Measurements from ENCODE around the gene CCDC169.

Gene CCDC169

GRCh38 chr13:36210738-36211137, 86.9 kb downstream of the CCDC169 start:
- H3K36me3 ChIP-seq (ENCODE audit: control insufficient read depth, insufficient read depth, low read length): no peaks in the 10 kb centered on the region
- no peaks in the 10 kb centered on the region for H3K4me1 ChIP-seq (ENCODE audit: control insufficient read depth, insufficient read depth, low read length, poor library complexity, severe bottlenecking)
- no peak overlapping the region for H3K27ac ChIP-seq (ENCODE audit: insufficient read depth, low read length, poor library complexity, severe bottlenecking)
- H3K4me3 ChIP-seq (ENCODE audit: insufficient read depth, low read depth, low read length, poor library complexity, severe bottlenecking): no peak overlapping the region
- DNase-seq: no peak
- no peaks in the 10 kb centered on the region for H3K27me3 ChIP-seq (replicated peaks; ENCODE audit: control insufficient read depth, insufficient read depth, low read length, poor library complexity, severe bottlenecking)
- H3K9me3 ChIP-seq (ENCODE audit: control insufficient read depth, low read length): no peaks in the 10 kb centered on the region

- Histone ChIP-seq H3K9me3 (ENCODE audit: control insufficient read depth, low read length) (no peaks in the 10 kb centered on the region), H3K27me3 (replicated peaks; ENCODE audit: control insufficient read depth, insufficient read depth, low read length, poor library complexity, severe bottlenecking) (no peaks in the 10 kb centered on the region), H3K27ac (ENCODE audit: insufficient read depth, low read length, poor library complexity, severe bottlenecking) (no peak overlapping the region), H3K4me1 (ENCODE audit: control insufficient read depth, insufficient read depth, low read length, poor library complexity, severe bottlenecking) (no peaks in the 10 kb centered on the region), H3K4me3 (ENCODE audit: insufficient read depth, low read depth, low read length, poor library complexity, severe bottlenecking) (no peak overlapping the region), H3K36me3 (ENCODE audit: control insufficient read depth, insufficient read depth, low read length) (no peaks in the 10 kb centered on the region)
- DNase-seq: no peak
These were observed 89.9 kb downstream of the CCDC169 start for GRCh38 chr13:36207672-36208071.

GRCh38 chr13:36193151-36193855, 104.3 kb downstream of the CCDC169 start:
- Histone ChIP-seq H3K27me3 (replicated peaks; ENCODE audit: control insufficient read depth, insufficient read depth, low read length, poor library complexity, severe bottlenecking) (no peaks in the 10 kb centered on the region), H3K36me3 (ENCODE audit: control insufficient read depth, insufficient read depth, low read length) (no peaks in the 10 kb centered on the region), H3K4me3 (ENCODE audit: insufficient read depth, low read depth, low read length, poor library complexity, severe bottlenecking) (no peak overlapping the region), H3K9me3 (ENCODE audit: control insufficient read depth, low read length) (no peaks in the 10 kb centered on the region), H3K4me1 (ENCODE audit: control insufficient read depth, insufficient read depth, low read length, poor library complexity, severe bottlenecking) (no peaks in the 10 kb centered on the region), H3K27ac (ENCODE audit: insufficient read depth, low read length, poor library complexity, severe bottlenecking) (no peak overlapping the region)
- DNase-seq: no peak

GRCh38 chr13:36192166-36192565, 105.4 kb downstream of the CCDC169 start:
- H3K4me3 ChIP-seq (ENCODE audit: insufficient read depth, low read depth, low read length, poor library complexity, severe bottlenecking): no peak overlapping the region
- H3K9me3 ChIP-seq (ENCODE audit: control insufficient read depth, low read length): no peaks in the 10 kb centered on the region
- no peaks in the 10 kb centered on the region for H3K27me3 ChIP-seq (replicated peaks; ENCODE audit: control insufficient read depth, insufficient read depth, low read length, poor library complexity, severe bottlenecking)
- no peaks in the 10 kb centered on the region for H3K4me1 ChIP-seq (ENCODE audit: control insufficient read depth, insufficient read depth, low read length, poor library complexity, severe bottlenecking)
- no peak for DNase-seq
- no peaks in the 10 kb centered on the region for H3K36me3 ChIP-seq (ENCODE audit: control insufficient read depth, insufficient read depth, low read length)
- no peak overlapping the region for H3K27ac ChIP-seq (ENCODE audit: insufficient read depth, low read length, poor library complexity, severe bottlenecking)

GRCh38 chr13:36190771-36191170, 106.8 kb downstream of the CCDC169 start:
- DNase-seq: no peak
- H3K36me3 ChIP-seq (ENCODE audit: control insufficient read depth, insufficient read depth, low read length): no peaks in the 10 kb centered on the region
- H3K4me3 ChIP-seq (ENCODE audit: insufficient read depth, low read depth, low read length, poor library complexity, severe bottlenecking): no peak overlapping the region
- no peak overlapping the region for H3K27ac ChIP-seq (ENCODE audit: insufficient read depth, low read length, poor library complexity, severe bottlenecking)
- no peaks in the 10 kb centered on the region for H3K4me1 ChIP-seq (ENCODE audit: control insufficient read depth, insufficient read depth, low read length, poor library complexity, severe bottlenecking)
- H3K27me3 ChIP-seq (replicated peaks; ENCODE audit: control insufficient read depth, insufficient read depth, low read length, poor library complexity, severe bottlenecking): no peaks in the 10 kb centered on the region
- no peaks in the 10 kb centered on the region for H3K9me3 ChIP-seq (ENCODE audit: control insufficient read depth, low read length)

- Histone ChIP-seq H3K9me3 (ENCODE audit: control insufficient read depth, low read length) (no peaks in the 10 kb centered on the region), H3K4me3 (ENCODE audit: insufficient read depth, low read depth, low read length, poor library complexity, severe bottlenecking) (no peak overlapping the region), H3K27me3 (replicated peaks; ENCODE audit: control insufficient read depth, insufficient read depth, low read length, poor library complexity, severe bottlenecking) (no peaks in the 10 kb centered on the region), H3K4me1 (ENCODE audit: control insufficient read depth, insufficient read depth, low read length, poor library complexity, severe bottlenecking) (no peaks in the 10 kb centered on the region), H3K27ac (ENCODE audit: insufficient read depth, low read length, poor library complexity, severe bottlenecking) (no peak overlapping the region), H3K36me3 (ENCODE audit: control insufficient read depth, insufficient read depth, low read length) (no peaks in the 10 kb centered on the region)
- no peak for DNase-seq
These were observed 109.2 kb downstream of the CCDC169 start for GRCh38 chr13:36188441-36188840.

GRCh38 chr13:36183901-36184300, 113.7 kb downstream of the CCDC169 start:
- DNase-seq: no peak
- H3K36me3 ChIP-seq (ENCODE audit: control insufficient read depth, insufficient read depth, low read length): no peaks in the 10 kb centered on the region
- H3K27me3 ChIP-seq (replicated peaks; ENCODE audit: control insufficient read depth, insufficient read depth, low read length, poor library complexity, severe bottlenecking): no peaks in the 10 kb centered on the region
- H3K4me1 ChIP-seq (ENCODE audit: control insufficient read depth, insufficient read depth, low read length, poor library complexity, severe bottlenecking): no peaks in the 10 kb centered on the region
- H3K9me3 ChIP-seq (ENCODE audit: control insufficient read depth, low read length): no peaks in the 10 kb centered on the region
- no peak overlapping the region for H3K4me3 ChIP-seq (ENCODE audit: insufficient read depth, low read depth, low read length, poor library complexity, severe bottlenecking)
- H3K27ac ChIP-seq (ENCODE audit: insufficient read depth, low read length, poor library complexity, severe bottlenecking): no peak overlapping the region
